ENCODE data around the gene FANCE.

FANCE gene

DNA sequence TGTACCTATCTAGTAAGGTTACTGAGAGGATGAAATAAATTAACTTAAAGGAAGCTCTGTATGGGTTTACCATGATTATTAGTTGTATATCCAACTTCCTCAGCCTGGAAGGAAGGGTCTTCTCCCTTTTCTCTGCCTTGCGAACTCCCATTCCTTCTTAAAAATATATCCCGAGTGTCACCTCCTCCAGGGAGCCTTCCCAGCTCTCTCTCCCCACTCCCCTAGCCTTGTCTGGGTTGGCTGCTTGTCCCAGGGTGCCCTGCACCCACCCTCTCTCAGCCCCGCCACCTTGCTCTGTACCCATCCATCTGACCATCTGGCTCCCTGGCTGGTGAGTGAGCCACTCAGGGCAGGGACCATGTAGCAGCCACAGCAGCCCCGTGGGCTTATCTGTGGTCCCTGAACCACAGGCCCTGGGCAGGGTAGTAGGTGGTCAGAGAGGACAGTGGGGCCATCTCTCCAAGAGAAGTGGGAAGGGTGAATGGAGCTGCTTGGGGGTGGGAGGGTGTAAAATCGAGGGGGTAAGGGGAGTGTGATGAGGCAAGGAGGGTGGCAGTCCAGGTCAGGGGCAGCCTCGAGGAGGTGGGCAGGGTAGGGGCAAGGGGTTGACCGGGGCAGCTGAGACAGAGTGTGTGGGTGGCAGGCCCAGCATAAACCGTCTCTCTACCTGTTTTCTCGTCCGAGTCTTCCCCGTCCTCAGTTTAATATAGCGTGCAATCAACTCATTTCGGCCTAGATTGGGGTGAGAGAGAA lies 31.9 kb downstream of the FANCE start:
- DNase-seq (ENCODE audit: low read depth in 2 of 2): no peak

DNA sequence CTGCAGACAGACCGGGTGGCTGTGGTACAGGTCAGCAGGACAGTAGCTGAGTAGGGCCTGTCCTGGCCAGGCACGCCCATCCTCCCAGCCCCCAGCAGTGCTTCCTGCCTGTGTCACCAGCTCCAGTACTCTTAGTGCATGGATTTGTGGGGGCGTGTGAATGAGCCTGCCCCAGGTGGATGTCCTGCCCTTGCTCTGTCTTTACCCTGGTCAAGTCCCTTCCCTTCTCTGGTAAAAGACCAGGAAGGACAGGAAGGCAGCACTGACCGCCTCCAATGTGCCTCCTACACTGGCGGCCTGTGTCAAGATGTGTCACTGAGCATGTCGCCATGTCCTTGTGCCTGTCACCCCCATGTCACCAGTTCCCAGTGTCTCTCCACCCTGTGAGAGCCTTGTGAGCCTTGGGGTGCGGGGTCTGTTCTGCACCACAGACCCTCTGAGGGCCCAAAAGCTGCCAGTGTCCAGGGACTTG lies 32.8 kb downstream of the FANCE start:
- DNase-seq (ENCODE audit: low read depth in 2 of 2): no peak

DNA sequence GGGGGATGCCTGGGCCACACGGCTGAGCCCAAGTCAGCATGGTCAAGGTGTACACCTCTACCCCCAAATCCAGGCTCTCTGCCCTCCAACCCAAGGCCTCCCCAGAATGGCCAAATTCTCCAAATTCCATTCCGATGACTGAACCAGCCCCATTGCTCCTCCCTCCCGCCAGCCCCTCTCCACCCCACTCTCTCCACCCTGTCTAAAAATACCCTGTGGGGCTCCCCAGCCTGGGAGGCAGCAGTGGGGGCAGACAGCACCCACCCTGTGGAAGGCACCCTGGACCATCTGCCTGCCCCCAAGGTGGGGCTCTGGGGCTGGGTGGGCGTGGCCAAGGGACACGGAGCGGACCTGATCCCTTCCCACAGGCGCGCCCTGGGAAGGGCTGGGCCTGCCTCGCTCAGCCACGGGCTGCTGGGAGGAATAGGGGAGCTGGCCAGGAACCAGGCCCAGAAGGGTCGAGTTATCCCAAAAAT lies 33.3 kb downstream of the FANCE start:
- DNase-seq (ENCODE audit: low read depth in 2 of 2): no peak

DNA sequence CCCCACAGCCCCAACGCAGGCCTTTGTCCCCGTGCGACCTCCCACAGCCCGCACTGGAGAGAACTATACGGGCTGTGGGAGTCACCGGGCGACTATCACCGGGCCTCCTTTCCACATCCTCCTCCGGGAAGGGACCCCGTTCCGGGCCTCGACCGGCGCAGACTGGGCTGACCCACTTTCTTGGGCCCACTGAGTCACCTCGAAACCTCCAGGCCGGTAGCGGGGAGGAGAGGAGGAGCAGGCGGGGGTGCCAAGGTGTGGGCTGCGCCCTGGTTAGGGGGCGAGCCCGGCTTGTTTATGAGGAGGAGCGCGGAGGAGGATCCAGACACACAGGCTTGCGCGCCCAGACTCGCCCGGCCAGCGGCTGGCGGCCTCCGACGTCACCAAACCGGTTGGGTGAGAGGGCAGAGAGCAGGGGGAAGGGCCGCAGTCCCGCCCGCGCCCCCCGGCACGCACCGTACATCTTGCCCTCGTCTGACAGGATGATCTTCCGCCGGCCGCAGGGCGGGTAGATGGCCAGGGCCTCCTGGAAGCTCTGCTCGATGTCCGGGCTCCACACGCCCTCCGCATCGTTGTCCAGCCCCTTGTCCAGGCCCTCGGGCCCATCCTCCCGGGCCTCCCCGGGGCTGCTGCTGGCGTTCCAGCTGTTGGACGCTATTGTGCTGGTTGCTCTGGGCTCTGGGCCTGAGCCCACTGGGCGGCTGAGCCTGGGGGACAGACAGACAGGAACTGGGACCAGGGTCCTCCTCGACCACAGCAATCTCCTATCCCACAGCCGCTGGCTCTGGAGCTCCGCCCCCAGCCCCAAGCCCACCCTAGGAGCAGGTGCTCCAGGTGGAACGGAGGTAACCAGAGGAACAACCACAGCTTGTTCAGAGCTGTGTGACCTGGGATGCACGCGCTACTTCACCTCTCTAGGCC lies 34.1 kb downstream of the FANCE start:
- DNase-seq (ENCODE audit: low read depth in 2 of 2): no peak

DNA sequence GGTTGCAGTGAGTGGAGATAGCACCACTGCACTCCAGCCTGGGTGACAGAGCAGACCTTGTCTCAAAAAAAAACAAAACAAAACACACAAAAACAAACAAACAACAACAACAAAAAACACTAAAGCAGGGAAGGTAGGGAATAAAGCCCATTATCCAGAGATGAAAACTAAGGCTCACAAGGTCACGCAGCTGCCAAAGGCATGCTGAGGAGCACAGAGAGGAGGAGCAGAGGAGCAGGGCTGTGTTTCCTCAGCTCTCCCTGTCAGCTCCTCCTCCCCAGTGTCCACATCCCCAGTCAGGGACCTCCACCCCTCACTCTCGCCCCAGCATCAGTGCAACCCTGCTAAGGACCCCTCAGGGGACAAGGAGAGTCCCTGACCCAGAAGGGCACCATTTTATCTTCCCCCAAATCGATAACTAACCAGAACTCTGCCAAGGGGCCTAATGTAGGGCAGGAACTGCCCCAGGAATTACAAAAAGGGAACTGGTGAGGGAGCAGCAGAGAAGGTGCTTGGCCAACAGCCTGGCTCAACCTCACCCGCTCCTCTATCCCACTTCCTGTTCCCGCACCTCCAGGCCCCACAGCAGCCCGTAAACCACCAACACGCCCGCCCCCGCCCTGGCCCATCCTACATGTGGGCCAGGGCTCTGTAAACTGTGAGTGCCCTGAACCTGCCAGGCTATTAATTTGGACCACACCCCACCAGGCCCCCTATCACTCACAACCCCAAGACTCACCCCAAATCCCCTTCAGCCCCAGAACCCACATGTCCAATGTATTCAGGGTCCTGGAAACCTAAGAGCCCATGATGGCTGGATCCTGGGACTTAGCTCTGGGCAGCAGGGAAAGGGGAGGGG lies 35.7 kb downstream of the FANCE start:
- no peak for DNase-seq (ENCODE audit: low read depth in 2 of 2)

DNA sequence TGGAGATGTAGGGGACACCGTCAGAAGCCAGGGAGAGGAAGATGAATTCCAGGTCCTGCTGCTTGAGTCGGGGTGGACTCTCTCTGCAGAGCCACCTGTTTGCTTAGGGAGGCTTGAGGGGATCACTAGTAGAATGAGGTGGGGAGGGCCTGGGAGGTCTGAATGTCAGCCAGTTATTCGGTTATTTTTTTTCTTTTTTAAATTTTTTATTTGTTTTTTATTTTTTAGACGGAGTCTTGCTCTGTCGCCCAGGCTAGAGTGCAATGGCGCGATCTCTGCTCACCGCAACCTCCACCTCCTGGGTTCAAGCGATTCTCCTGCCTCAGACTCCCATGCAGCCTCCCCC lies 36.4 kb downstream of the FANCE start:
- no peak for DNase-seq (ENCODE audit: low read depth in 2 of 2)

DNA sequence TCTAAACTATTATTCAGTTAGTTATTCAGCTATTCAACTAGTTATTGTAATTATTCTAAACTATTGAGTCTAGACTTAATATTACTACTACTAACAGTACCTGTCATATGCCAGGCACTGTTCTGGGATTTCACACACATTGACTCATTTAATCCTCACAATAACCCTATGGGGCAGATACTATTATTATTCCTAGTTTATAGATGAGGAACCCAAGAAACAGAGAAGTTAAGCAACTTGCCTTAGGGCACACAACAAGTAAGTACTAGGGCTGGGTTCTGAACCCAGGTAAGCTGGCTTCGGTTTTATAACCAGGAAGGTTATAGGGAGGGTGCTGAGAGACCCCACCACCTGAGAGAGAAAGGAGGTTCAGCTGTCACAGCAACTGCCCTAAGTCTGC lies 36.9 kb downstream of the FANCE start:
- no peak for DNase-seq (ENCODE audit: low read depth in 2 of 2)

DNA sequence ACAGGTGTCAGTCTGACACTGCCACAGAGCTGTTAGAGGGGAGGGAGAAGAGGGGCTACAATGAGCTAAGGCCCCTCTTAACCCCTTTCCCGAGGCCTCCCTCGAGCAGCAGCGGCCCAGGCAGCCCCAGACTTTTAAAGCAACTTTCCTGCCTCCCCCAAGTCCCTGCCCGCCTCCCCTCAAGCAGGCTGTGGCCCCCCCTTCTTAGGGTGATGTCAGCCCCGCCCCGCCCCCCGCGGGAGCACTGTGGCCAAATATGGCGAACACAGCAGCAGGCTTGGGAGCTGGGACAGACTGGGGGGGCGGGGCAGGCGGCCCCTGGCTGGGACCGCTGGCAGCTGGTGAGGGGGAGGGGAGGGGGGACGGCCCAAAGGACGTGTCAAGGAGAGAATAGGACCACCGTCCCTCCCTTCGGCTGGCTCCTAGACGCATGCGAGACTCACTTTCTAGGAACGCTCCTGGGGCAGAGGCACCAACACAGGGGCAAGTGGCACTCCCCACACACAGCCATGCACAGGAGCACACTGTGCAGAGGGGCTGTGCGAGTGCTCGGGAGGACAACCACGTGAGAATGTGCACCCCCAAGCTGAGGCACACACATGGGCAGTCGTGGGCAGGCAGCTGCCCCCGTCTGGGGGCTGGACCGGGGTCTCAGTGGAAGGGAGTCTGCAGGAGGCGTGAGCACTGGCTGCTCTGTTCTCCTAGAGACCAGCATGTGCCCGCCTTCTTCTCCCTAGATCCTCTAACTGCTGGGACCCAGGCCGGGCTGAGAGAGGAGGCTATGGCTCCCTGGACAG lies 38.1 kb downstream of the FANCE start:
- DNase-seq (ENCODE audit: low read depth in 2 of 2): no peak

DNA sequence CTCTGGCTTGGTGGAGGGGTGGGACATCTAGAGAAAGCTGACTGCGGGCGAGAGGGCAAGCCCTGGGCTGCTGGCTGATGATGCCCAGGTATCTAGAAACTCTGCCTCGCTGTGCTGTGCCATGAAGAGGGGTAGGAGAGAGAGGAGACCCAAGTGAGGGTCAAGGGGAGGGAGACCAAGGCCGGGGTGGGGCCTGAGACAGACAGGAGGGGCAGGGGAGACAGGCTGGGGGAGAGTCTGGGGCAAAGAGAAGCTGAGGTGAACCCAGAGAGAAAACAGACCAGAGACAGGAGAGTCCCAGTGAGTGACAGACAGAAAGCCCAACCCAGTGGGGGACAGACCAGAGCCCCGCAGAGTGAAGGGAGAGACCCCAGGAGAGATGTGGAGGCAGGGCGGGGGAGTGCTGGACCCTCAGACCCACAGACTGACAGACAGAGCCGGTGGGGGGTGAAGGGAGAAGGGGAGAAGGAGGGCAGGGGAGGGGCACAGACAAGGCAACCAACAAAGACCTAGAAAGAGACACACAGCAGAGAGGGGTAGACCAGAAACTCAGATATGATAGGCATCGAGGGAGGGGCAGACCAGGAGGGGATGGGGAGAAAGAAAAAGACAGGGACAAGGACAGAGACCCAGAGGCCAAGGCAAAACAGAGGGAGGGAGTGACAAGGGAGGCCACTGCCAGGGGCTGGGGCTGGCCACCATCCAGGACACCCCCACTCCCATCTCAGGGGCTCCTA lies 38.9 kb downstream of the FANCE start:
- no peak for DNase-seq (ENCODE audit: low read depth in 2 of 2)

DNA sequence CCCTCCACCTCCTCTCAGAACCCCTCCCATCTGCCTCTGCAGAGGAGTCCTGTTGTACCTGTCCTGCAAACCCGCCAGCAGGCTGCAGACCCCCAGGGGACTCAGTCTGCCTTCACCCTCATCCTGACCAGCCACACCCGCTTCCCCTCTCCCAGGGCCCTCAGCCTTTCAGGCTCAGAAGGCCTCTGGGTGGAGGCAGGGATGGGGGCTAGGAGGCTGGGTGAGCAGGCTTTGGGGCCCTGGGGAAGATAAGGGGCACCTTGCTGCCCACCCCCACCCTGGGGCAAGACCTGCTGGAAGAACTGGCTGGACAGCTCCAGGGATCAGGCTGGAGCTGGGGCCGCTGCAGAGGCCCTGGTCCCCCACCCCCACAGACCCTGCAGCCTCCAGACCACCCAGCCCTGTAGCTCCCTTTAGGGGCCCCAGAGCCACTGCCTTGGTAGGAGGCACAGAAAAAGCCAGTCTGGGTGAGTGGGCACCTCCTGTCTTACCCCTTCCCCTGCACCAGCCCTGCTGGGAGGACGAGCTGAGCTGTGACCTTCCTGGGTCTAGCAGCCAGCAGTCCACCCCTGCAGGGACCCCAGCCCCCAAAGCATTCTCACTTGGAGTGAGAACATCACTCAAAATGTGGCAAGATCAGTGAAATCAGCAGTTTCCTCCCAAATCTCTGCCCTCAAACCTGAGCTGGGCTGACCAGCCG lies 39.6 kb downstream of the FANCE start:
- DNase-seq (ENCODE audit: low read depth in 2 of 2): no peak

DNA sequence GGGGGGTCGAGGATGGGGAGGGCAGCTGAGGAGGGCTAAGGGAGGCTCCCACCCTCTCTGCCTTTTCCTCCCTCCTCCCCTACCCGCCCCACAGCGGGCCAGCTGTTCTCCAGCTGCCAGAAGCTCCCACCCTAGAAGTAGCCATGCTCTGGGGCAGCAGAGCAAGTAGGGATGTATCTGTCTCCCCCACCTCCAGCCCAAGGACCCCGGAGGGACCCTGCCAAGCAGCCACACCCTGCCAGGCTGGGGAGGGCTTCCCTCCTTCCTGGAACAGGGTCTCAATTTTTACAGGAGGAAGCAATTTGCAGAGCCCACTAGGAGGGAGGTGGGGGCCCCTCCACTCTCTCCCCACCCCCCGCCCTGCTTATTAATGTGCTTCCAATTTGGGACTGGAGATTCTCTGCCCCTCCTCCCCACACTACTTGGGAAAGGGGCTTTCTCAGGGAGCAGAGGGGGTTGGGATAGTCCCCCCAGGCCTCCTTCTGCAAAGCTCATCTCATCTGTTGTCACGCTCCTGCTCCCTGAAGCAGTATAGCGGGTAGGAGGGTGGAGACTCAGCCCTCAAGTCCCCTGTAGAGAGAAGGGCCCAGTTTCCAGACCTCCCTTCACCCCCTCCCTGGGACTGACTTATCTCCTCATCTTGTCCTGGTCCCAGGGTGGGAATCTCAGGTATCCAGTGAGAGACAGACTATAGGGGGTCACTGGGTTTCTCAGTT lies 40.3 kb downstream of the FANCE start:
- DNase-seq (ENCODE audit: low read depth in 2 of 2): no peak

DNA sequence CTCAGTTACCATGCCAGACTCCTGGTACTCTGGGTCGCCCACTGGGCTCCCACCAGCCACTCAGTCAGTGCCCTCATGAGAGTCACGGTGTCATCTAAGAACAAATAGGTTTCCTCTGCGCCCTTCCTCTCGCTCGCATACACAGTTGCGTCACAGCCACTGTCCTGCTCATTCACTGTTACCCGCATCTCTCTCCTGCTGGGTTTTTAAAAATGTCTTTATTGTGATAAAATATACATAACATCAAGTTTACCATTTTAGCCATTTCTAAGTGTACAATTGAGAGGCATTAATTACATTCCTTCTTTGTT lies 40.8 kb downstream of the FANCE start:
- DNase-seq (ENCODE audit: low read depth in 2 of 2): no peak

DNA sequence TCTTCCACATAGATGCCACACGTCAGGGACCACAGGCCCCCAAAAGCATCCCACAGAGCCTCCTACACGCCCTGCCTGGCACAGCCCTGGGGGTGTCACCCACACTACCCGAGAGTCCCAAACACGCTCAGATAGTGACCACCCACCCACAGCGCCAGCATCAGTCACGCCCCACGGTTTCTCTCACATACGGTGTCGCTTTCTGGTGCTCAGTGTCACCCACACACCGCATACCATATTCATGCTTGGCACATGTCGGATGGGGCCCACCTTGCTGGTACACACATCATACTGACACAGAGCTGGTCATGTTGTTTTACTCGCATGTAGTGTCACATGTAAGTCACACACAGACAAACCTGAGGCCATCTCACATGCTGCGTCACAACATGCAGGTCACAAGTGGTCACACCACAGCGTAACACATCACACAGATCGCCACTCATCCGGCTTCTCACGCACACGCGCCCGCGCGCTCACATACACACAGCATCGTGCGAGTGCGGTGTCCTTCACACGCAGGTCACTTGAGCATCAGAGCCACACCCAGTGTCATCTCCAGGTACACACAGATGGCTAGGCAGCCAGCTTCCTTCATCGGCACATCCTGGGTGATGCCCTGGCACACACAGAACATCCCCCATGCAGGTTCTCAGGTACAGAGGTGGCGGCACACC lies 41.3 kb downstream of the FANCE start:
- DNase-seq (ENCODE audit: low read depth in 2 of 2): no peak

DNA sequence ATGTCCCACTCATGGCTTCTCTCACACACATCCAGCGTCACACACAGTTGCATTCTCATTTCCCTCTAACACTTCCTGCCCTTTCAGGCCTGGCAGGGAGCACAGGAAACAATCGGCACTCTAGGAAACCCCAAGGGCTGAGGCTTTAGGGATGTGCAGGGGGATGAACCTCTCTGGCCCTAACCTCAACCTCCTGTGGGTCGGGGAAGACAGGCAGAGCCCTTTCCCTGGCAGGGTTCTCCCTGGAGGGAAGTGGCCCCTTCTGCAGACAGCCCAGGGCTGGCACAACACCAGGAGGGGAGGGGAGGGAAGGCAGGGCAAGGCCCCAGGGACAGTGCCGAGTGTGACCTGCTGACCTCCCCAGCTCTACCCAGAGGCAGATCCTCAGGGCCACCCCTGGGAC lies 42.0 kb downstream of the FANCE start:
- DNase-seq (ENCODE audit: low read depth in 2 of 2): no peak

DNA sequence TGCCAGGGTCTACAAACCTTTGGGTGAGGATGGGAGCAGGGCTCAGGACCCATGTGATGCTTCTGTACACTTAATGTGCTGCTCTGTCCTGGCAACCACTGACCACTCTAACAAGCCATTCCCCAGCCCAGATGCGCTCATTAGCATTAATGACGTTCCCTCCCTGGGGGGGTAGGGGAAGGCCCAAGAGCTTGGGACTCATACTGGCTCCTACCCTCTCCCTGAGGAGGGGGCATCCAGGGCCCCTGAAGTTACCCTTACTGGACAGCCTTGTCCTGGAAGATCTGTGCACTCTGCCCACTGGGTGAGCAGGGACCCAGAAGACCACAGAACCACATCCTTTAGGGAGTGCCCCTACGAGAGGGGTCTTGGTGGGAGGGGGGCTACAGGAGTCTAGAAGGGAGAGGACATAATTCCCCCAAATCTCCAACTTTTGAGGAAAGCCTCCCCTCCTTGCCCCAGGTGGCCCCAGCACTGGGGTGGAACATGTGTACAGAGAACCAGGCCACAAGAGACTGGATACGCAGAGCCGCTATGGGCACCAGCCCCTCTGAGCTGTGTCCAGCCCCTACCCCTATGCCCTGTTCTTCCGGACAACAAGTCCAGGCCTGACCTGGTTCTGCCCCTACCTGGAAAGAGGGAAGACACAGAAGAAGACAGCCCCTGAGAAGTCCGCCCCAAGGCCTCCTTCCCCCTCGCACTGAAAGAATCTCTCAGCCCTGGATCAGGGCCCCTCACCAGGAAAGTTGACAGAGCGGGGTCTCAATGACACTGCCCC lies 43.3 kb downstream of the FANCE start:
- no peak for DNase-seq (ENCODE audit: low read depth in 2 of 2)

DNA sequence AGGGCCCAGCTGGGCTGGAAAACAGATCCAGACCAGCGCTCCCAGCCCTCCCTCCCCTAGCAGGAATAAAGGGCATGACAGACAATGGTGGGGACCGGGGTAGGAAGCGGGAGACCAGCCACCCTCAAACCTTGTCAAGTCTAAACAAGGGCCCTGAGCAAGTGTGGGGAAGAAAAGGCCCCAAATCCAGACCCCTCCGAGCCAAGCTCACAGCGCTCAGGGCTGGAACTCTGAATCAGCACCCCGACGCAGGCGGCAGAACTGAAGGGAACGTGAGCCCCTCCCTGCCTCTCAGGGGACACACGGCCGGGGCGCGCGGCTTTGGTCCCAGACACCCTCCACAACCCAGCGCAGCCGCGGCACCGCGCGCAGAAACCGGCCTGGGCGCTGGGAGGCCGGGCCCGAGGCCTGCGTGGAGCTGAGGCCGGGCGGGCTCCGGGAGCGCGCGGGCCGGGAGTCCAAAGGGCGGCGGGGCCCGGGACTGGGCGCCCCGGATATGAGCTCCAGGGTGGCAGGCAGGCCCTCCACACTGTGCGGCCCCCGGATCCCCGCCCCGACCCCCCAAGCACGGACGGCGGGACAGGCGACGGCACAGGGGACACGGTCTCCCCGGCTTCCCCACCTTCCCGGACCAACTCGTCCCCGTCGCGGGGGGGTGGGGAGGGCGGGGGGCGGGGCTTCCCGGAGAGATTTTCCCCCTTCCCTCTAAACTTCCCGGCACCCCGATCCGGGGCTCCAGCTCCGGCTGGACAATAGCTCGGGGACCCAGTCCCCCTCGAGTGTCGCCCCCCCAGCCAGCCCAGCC lies 44.1 kb downstream of the FANCE start:
- no peak for DNase-seq (ENCODE audit: low read depth in 2 of 2)
